AG10803 (cell line): ENCODE measurements around the gene CHAF1A.

Experiments
- DNase-seq: peaks from one replicate; pipeline ENCODE4 v3.0.0; 2010; ENCODE audit warnings: low read depth
- H3K4me3 ChIP-seq: 2 replicates; pipeline ENCODE4 v1.5.1; 2011; ENCODE audit warnings: mild to moderate bottlenecking, low read length, control low read depth
- CTCF ChIP-seq: conservative IDR thresholded peaks from 2 replicates; pipeline ENCODE4 v1.5.1; 2011; ENCODE audit warnings: mild to moderate bottlenecking, low read length, control low read depth, inconsistent platforms

Gene CHAF1A

GRCh38 chr19:4443188-4443587 lies 40.7 kb downstream of the CHAF1A start:
- H3K4me3 ChIP-seq: no peak overlapping the region
- no peak for TF ChIP-seq CTCF
- no peak for DNase-seq

- TF ChIP-seq CTCF: no peak
- H3K4me3 ChIP-seq: no peak overlapping the region
- no peak for DNase-seq
Observed at GRCh38 chr19:4443966-4444764, 41.7 kb downstream of the CHAF1A start.

GRCh38 chr19:4444765-4445741 lies 42.6 kb downstream of the CHAF1A start:
- TF ChIP-seq CTCF: no peak
- no peak overlapping the region for H3K4me3 ChIP-seq
- no peak for DNase-seq

- no peak for DNase-seq
- H3K4me3 ChIP-seq: no peak overlapping the region
- no peak for TF ChIP-seq CTCF
Observed at GRCh38 chr19:4445963-4446703, 43.7 kb downstream of the CHAF1A start.

GRCh38 chr19:4446704-4447200 lies 44.3 kb downstream of the CHAF1A start:
- TF ChIP-seq CTCF: no peak
- no peak for DNase-seq
- no peak overlapping the region for H3K4me3 ChIP-seq

GRCh38 chr19:4447327-4448146 lies 45.1 kb downstream of the CHAF1A start:
- no peak for TF ChIP-seq CTCF
- H3K4me3 ChIP-seq: no peak overlapping the region
- no peak for DNase-seq
